Smooth muscle cell (in vitro differentiated cells): Measurements from ENCODE around the gene TTLL11. TPM values are rescaled to one million over a fixed set of nuclear protein-coding genes. Genes with fewer than 3 reads are reported as not detected.

Source experiments
- DNase-seq: peaks from one replicate; lab custom pipeline; 2025; ENCODE audit not compliant: unreplicated experiment; lab: John Stamatoyannopoulos, UW
- H2AFZ ChIP-seq: fragments of 200-600 bp; sonication (generic); 2 replicates; pipeline ENCODE4 v1.6.0; 2016; ENCODE audit warnings: antibody characterized with exemption, low read depth, mild to moderate bottlenecking
- H3F3A ChIP-seq: fragments of 200-600 bp; sonication (generic); 2 replicates; pipeline ENCODE4 v1.6.0; 2017; ENCODE audit warnings: antibody characterized with exemption, low read depth
- H3K27ac ChIP-seq: fragments of 200-600 bp; sonication (generic); 2 replicates; pipeline ENCODE4 v1.5.1; 2016; ENCODE audit warnings: low read depth, mild to moderate bottlenecking
- H3K27me3 ChIP-seq: fragments of 200-600 bp; sonication (generic); 2 replicates; pipeline ENCODE4 v1.6.1; 2016; ENCODE audit warnings: low read depth, mild to moderate bottlenecking
- H3K36me3 ChIP-seq: fragments of 200-600 bp; sonication (generic); 2 replicates; pipeline ENCODE4 v1.5.1; 2016; ENCODE audit warnings: low read depth
- H3K4me1 ChIP-seq: fragments of 200-600 bp; sonication (generic); 2 replicates; pipeline ENCODE4 v1.5.1; 2016; ENCODE audit warnings: low read depth
- H3K4me2 ChIP-seq: fragments of 200-600 bp; sonication (generic); 2 replicates; pipeline ENCODE4 v1.6.0; 2016; ENCODE audit warnings: mild to moderate bottlenecking
- H3K4me3 ChIP-seq: fragments of 200-600 bp; sonication (generic); 2 replicates; pipeline ENCODE4 v1.5.1; 2016; ENCODE audit warnings: mild to moderate bottlenecking
- H3K79me2 ChIP-seq: fragments of 200-600 bp; sonication (generic); 2 replicates; pipeline ENCODE4 v1.6.0; 2016; ENCODE audit warnings: low read depth, mild to moderate bottlenecking
- H3K9ac ChIP-seq: fragments of 200-600 bp; sonication (generic); 2 replicates; pipeline ENCODE4 v1.6.0; 2016; ENCODE audit warnings: low read depth
- H3K9me3 ChIP-seq: fragments of 200-600 bp; sonication (generic); replicated peaks from 2 replicates; pipeline ENCODE4 v1.5.1; 2016; ENCODE audit warnings: low read depth
- H4K20me1 ChIP-seq: fragments of 200-600 bp; sonication (generic); 2 replicates; pipeline ENCODE4 v1.6.0; 2016; ENCODE audit warnings: low read depth
- WGBS: methylation state at CpG from one replicate; pipeline ENCODE4 v1.1.7; 2016; ENCODE audit warnings: low lambda C conversion rate; 5-methylcytosine and 5-hydroxymethylcytosine counted together
- polyA plus RNA-seq: library from polyadenylated mRNA; unstranded; fragments of >200 nt; fragmentation: Nextera tagmentation; extraction: Ambion mirVana; gene quantifications from 2 replicates; pipeline ENCODE4 v1.2.1, GENCODE V29; 2016
- total RNA-seq: library from RNA; depleted of rRNA; stranded (reverse); fragments of >200 nt; gene quantifications from 2 replicates; pipeline ENCODE4 v1.2.3, GENCODE V29; 2014
- TF ChIP-seq, protein P1 (sequence below): fragments of 200-600 bp; sonication (generic); IDR thresholded peaks from 2 replicates; pipeline ENCODE4 v1.5.1; 2017; ENCODE audit warnings: borderline replicate concordance, mild to moderate bottlenecking, antibody characterized with exemption; ENCODE audit not compliant: insufficient read depth, poor library complexity, severe bottlenecking

TTLL11 gene
- total and polyA plus RNA-seq, 2 experiments from 2014 or later: 2.6 to 3.7 TPM

DNA sequence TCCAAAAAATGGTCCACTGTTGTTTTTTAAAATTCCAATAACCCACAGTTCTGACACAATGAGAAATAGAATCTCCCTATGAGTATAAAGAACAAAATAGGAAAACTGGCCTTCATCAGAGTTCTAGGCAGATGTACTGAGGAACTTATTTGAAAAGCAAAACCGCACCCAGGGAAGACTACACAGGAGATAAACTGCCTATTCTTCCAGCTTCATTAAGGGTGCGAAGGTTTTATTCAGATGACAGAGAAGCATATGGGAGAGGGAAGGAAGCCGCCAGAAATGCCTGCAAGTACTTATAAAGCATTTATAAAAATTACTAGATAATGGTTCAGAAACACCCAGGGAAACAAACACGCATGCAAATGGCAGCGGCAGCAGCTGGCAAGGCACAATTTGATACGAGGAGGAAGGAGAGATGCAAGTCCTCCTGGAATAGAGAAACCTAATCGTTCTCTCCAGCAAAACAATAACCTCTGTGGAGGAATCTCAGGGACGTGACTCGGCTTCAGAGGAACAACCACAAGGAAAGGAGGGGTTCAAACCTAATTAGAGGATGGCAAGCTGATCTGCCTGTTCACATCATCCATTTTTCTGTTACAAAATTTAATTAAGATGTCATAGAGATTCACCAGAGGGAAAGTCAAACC is 9.0 kb downstream of the TTLL11 start:
- H3K36me3 ChIP-seq: no peaks in the 10 kb centered on the region
- no peaks in the 10 kb centered on the region for H3K4me1 ChIP-seq
- H3K27ac ChIP-seq: no peak overlapping the region
- no peak overlapping the region for H3K4me2 ChIP-seq
- 73% methylated on average over 9 of the region's 9 CpGs for WGBS
- no peaks in the 10 kb centered on the region for H3K27me3 ChIP-seq
- no peak overlapping the region for H3K4me3 ChIP-seq
- no peaks in the 10 kb centered on the region for H3F3A ChIP-seq
- DNase-seq: no peak
- TF ChIP-seq, protein P1, sequence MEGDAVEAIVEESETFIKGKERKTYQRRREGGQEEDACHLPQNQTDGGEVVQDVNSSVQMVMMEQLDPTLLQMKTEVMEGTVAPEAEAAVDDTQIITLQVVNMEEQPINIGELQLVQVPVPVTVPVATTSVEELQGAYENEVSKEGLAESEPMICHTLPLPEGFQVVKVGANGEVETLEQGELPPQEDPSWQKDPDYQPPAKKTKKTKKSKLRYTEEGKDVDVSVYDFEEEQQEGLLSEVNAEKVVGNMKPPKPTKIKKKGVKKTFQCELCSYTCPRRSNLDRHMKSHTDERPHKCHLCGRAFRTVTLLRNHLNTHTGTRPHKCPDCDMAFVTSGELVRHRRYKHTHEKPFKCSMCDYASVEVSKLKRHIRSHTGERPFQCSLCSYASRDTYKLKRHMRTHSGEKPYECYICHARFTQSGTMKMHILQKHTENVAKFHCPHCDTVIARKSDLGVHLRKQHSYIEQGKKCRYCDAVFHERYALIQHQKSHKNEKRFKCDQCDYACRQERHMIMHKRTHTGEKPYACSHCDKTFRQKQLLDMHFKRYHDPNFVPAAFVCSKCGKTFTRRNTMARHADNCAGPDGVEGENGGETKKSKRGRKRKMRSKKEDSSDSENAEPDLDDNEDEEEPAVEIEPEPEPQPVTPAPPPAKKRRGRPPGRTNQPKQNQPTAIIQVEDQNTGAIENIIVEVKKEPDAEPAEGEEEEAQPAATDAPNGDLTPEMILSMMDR: no peak
- no peaks in the 10 kb centered on the region for H3K79me2 ChIP-seq
- no peak overlapping the region for H3K9ac ChIP-seq
- no peaks in the 10 kb centered on the region for H3K9me3 ChIP-seq
- peaks cover 51% of the 10 kb centered on the region for H4K20me1 ChIP-seq
- no peak overlapping the region for H2AFZ ChIP-seq

DNA sequence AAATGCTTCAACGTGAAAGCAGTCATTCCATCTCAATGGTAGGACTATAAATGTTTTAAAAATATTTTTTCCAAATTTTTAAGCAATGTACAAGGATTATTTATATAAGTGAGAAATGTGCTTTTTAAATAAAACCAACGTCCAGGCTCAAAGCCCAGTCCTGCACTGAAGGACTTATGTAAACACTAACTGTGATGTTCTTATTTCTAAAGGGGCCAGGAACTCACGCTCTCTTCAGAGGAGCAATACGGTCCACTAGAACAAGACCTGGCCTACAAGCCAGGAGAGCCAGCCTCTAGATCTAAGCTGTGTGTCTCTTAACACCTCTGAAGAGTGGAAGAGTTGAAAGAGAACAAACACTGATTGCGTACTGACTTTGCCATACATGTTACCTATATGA is 12.1 kb downstream of the TTLL11 start:
- Histone ChIP-seq H2AFZ (no peak overlapping the region), H3K27ac (no peak overlapping the region)
- no peak for DNase-seq

DNA sequence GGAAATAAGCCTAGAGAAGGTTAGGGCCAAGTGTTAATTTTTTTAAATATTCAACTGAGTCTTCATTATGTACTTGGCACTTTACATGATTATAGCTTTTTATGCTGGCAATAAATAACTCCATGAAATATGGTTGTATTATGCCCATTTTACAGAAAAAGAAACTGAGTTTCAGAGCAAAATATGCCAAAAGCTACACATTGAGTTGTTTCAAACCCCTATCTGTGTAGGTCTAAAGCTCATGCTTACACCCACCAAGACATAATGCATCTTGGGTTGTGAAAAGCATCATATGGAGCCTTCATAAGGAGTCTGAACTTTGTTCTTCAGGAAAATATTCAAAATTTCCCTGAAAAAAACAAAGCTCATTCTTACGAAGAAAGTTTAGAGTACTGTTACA is 14.6 kb downstream of the TTLL11 start:
- TF ChIP-seq, protein P1: no peak
- Histone ChIP-seq H3K36me3 (no peaks in the 10 kb centered on the region), H3K27me3 (no peaks in the 10 kb centered on the region), H3K4me2 (no peak overlapping the region), H3K4me3 (no peak overlapping the region), H3K4me1 (no peaks in the 10 kb centered on the region), H3K9me3 (peaks cover 11% of the 10 kb centered on the region), H2AFZ (no peak overlapping the region), H4K20me1 (peaks cover 36% of the 10 kb centered on the region), H3F3A (peaks cover 4% of the 10 kb centered on the region), H3K27ac (no peak overlapping the region), H3K79me2 (peaks cover 3% of the 10 kb centered on the region), H3K9ac (no peak overlapping the region)
- 96% methylated on average over 1 of the region's 1 CpG for WGBS
- DNase-seq: no peak

More for the DNA sequence above, 12.1 kb downstream of the TTLL11 start:
- no peaks in the 10 kb centered on the region for H3K36me3 ChIP-seq
- H3K9ac ChIP-seq: no peak overlapping the region
- H3K4me1 ChIP-seq: no peaks in the 10 kb centered on the region
- H3K4me3 ChIP-seq: no peak overlapping the region
- no peaks in the 10 kb centered on the region for H3F3A ChIP-seq
- H3K27me3 ChIP-seq: no peaks in the 10 kb centered on the region
- TF ChIP-seq, protein P1: no peak
- H3K79me2 ChIP-seq: peaks cover 3% of the 10 kb centered on the region
- WGBS: 81% methylated on average over 5 of the region's 5 CpGs
- peaks cover 11% of the 10 kb centered on the region for H3K9me3 ChIP-seq
- no peak overlapping the region for H3K4me2 ChIP-seq
- peaks cover 30% of the 10 kb centered on the region for H4K20me1 ChIP-seq

DNA sequence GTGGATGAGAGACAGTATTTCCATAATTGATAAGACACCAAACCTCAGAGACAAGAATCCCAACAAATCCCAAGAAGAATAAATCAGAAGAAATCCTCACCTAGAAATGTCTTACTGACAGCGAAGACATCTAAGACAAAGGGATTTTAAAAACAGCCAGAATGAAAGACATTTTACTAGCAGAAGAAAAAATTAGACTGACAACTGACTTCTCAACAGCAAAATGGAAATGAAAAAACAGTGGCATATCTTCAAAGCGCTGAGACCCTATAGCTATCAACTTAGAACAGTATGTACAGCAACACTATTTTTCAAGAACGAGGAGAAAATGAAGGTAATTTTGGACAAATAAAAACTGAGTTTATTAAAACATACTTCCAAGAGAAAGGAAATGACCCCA is 16.3 kb downstream of the TTLL11 start:
- H4K20me1 ChIP-seq: peaks cover 43% of the 10 kb centered on the region
- no peak overlapping the region for H2AFZ ChIP-seq
- no peak overlapping the region for H3K4me3 ChIP-seq
- H3K27me3 ChIP-seq: no peaks in the 10 kb centered on the region
- DNase-seq: no peak
- TF ChIP-seq, protein P1: no peak
- H3K9ac ChIP-seq: no peak overlapping the region
- H3K9me3 ChIP-seq: peaks cover 11% of the 10 kb centered on the region
- H3K79me2 ChIP-seq: peaks cover 3% of the 10 kb centered on the region
- no peaks in the 10 kb centered on the region for H3K36me3 ChIP-seq
- no peak overlapping the region for H3K27ac ChIP-seq
- H3F3A ChIP-seq: peaks cover 4% of the 10 kb centered on the region
- no peak overlapping the region for H3K4me2 ChIP-seq
- WGBS: 94% methylated on average over 3 of the region's 3 CpGs
- H3K4me1 ChIP-seq: no peaks in the 10 kb centered on the region
